ENCODE measurements around the gene PRKN. TPM values are rescaled to one million over a fixed set of nuclear protein-coding genes. Genes with fewer than 3 reads are reported as not detected.

PRKN gene
- total RNA-seq, 1 donor from 2014 or later = 25.5 TPM

- H3K4me1 ChIP-seq = no peaks in the 10 kb centered on the region
- no peaks in the 10 kb centered on the region for H3K27me3 ChIP-seq (ENCODE audit: low read depth)
- H3K36me3 ChIP-seq = no peaks in the 10 kb centered on the region
- intact Hi-C loops (cut with micrococcal nuclease) = no loop called here
- DNase-seq = no peak
- no peak overlapping the region for H3K27ac ChIP-seq (replicated peaks)
- TF ChIP-seq CTCF (IDR thresholded peaks at IDR 0.05; ENCODE audit: borderline replicate concordance) = no peak
- H3K4me3 ChIP-seq = no peak overlapping the region
- H3K9me3 ChIP-seq (replicated peaks) = no peaks in the 10 kb centered on the region
These were observed 818.7 kb downstream of the PRKN start for GRCh38 chr6:161908872-161909271.

- no peaks in the 10 kb centered on the region for H3K9me3 ChIP-seq (replicated peaks)
- H3K27ac ChIP-seq (replicated peaks) = no peak overlapping the region
- intact Hi-C loops (cut with micrococcal nuclease) = no loop called here
- TF ChIP-seq CTCF (IDR thresholded peaks at IDR 0.05; ENCODE audit: borderline replicate concordance) = no peak
- H3K36me3 ChIP-seq = no peaks in the 10 kb centered on the region
- H3K4me3 ChIP-seq = no peak overlapping the region
- no peaks in the 10 kb centered on the region for H3K27me3 ChIP-seq (ENCODE audit: low read depth)
- no peaks in the 10 kb centered on the region for H3K4me1 ChIP-seq
- DNase-seq = no peak
These were observed 821.0 kb downstream of the PRKN start for GRCh38 chr6:161906571-161906970.

- no peak for TF ChIP-seq CTCF (IDR thresholded peaks at IDR 0.05; ENCODE audit: borderline replicate concordance)
- DNase-seq = no peak
- Histone ChIP-seq H3K4me1 (no peaks in the 10 kb centered on the region), H3K36me3 (no peaks in the 10 kb centered on the region), H3K27me3 (ENCODE audit: low read depth) (no peaks in the 10 kb centered on the region), H3K4me3 (no peak overlapping the region), H3K9me3 (replicated peaks) (no peaks in the 10 kb centered on the region), H3K27ac (replicated peaks) (no peak overlapping the region)
- intact Hi-C loops (cut with micrococcal nuclease) = no loop called here
These were observed 823.9 kb downstream of the PRKN start for GRCh38 chr6:161903584-161904212.

- intact Hi-C loops (cut with micrococcal nuclease) = no loop called here
- Histone ChIP-seq H3K4me1 (no peaks in the 10 kb centered on the region), H3K27ac (replicated peaks) (no peak overlapping the region), H3K9me3 (replicated peaks) (no peaks in the 10 kb centered on the region), H3K4me3 (no peak overlapping the region), H3K27me3 (ENCODE audit: low read depth) (no peaks in the 10 kb centered on the region), H3K36me3 (no peaks in the 10 kb centered on the region)
- no peak for TF ChIP-seq CTCF (IDR thresholded peaks at IDR 0.05; ENCODE audit: borderline replicate concordance)
- DNase-seq = no peak
These were observed 825.7 kb downstream of the PRKN start for GRCh38 chr6:161901740-161902426.

- no peaks in the 10 kb centered on the region for H3K27me3 ChIP-seq (ENCODE audit: low read depth)
- no peak for DNase-seq
These were observed 833.1 kb downstream of the PRKN start for GRCh38 chr6:161894436-161894835.

More at GRCh38 chr6:161894436-161894835, 833.1 kb downstream of the PRKN start:
- Histone ChIP-seq H3K4me1 (peaks cover 7% of the 10 kb centered on the region), H3K36me3 (no peaks in the 10 kb centered on the region), H3K9me3 (replicated peaks) (no peaks in the 10 kb centered on the region), H3K4me3 (no peak overlapping the region), H3K27ac (replicated peaks) (no peak overlapping the region)
- no peak for TF ChIP-seq CTCF (IDR thresholded peaks at IDR 0.05; ENCODE audit: borderline replicate concordance)
- intact Hi-C loops (cut with micrococcal nuclease) = no loop called here
